Right atrium auricular region (tissue), 2 donors: ENCODE results near the gene DOCK3. TPM values are rescaled to one million over a fixed set of nuclear protein-coding genes. Genes with fewer than 3 reads are reported as not detected.

Experiments used
- DNase-seq: peaks from one replicate; pipeline ENCODE4 v3.0.0-alpha.2; 2019; ENCODE audit warnings: low spot score
- H3K27ac ChIP-seq, 2 donors: fragments of 200-600 bp; sonication (generic); 1 replicate in 1 of 2; 2 replicates in 1 of 2; pipeline ENCODE4 v1.5.1; 2016 to 2019
- H3K27me3 ChIP-seq, 2 donors: fragments of 200-600 bp; sonication (generic); one replicate each; pipeline versions ENCODE4 v1.5.1 to v1.6.0; 2017 to 2019
- H3K36me3 ChIP-seq: fragments of 200-600 bp; sonication (generic); one replicate; pipeline ENCODE4 v1.5.1; 2016
- H3K4me1 ChIP-seq, 2 donors: fragments of 200-600 bp; sonication (generic); one replicate each; pipeline versions ENCODE4 v1.5.1 to v1.6.0; 2017 to 2019
- H3K4me3 ChIP-seq, 2 donors: fragments of 200-600 bp; sonication (generic); 1 replicate in 1 of 2; 2 replicates in 1 of 2; pipeline ENCODE4 v1.5.1; 2017 to 2019; ENCODE audit warnings: mild to moderate bottlenecking in 1 of 2, moderate library complexity in 1 of 2
- H3K9me3 ChIP-seq, 2 donors: fragments of 200-600 bp; sonication (generic); one replicate each; pipeline ENCODE4 v1.5.1; 2019
- total RNA-seq, 2 donors: library from RNA; depleted of rRNA; stranded (reverse); fragments of >200 nt; gene quantifications; one replicate each; pipeline ENCODE4 v1.1.0, GENCODE V29; 2016
- TF ChIP-seq, protein P1 (sequence below), 2 donors: fragments of 200-600 bp; sonication (generic); IDR thresholded peaks; one replicate each; pipeline ENCODE4 v1.5.1; 2019; ENCODE audit warnings: antibody characterized with exemption in 2 of 2

DOCK3 gene
- total RNA-seq, 2 donors from 2014 or later = 2.7 to 4.6 TPM

DNA sequence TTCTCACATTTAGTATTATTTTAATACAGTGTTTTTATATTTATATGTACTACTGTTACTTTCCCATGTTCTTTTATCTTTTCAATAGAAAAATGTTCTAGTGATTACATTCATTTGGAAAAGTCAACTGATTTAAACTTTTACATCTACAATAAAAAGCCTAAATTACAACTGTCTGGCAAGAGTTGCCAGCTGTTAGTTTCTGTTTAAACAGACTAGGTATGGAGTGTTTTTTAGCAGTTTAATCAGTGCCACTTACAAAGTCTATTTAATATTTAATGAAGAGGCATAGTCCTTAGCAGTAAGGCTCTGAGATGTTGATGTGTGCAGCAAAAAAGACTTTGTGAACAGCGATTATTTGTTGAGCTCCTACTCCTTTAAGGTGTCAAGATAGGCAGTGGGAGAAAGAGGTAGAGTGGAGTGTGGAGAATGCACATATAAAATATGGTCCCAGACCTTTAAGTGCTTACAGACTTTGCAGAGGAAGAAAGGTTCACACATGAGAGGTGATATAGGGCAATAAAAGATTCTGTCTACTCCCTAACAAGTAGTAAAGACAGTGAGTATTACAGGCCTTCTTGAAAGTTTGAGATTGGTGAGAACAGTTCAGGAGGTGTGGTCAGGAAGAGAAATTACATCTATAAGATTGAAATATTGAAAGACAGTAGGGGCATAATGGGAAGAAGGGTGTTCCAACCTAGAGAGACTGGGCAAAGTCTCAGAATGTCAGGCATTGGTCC, 320.5 kb downstream of the DOCK3 start:
- TF ChIP-seq, protein P1, sequence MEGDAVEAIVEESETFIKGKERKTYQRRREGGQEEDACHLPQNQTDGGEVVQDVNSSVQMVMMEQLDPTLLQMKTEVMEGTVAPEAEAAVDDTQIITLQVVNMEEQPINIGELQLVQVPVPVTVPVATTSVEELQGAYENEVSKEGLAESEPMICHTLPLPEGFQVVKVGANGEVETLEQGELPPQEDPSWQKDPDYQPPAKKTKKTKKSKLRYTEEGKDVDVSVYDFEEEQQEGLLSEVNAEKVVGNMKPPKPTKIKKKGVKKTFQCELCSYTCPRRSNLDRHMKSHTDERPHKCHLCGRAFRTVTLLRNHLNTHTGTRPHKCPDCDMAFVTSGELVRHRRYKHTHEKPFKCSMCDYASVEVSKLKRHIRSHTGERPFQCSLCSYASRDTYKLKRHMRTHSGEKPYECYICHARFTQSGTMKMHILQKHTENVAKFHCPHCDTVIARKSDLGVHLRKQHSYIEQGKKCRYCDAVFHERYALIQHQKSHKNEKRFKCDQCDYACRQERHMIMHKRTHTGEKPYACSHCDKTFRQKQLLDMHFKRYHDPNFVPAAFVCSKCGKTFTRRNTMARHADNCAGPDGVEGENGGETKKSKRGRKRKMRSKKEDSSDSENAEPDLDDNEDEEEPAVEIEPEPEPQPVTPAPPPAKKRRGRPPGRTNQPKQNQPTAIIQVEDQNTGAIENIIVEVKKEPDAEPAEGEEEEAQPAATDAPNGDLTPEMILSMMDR (IDR thresholded peaks at IDR 0.05) = no peak
- H3K4me1 ChIP-seq = no peaks in the 10 kb centered on the region

DNA sequence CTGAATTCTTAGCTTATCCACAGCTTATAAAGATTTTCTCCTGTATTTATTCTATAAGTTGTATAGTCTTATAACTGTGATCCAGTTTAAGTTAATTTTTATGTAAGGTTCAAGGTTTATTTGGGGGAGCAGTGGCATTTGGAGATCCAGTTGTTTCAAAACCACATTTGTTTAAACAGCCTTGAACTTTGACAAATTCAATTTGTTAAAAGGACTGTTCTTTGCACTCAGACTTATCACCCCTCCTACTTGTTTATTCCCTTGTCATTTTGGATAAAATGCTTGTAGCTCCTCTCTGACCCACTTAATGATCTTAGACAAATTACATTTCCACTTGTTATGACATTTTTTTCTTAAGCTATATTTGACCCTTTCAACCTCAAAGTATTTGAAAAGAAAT, 327.8 kb downstream of the DOCK3 start:
- Histone ChIP-seq H3K9me3 (no peaks in the 10 kb centered on the region), H3K36me3 (no peaks in the 10 kb centered on the region), H3K4me3 (no peak overlapping the region), H3K27ac (no peak overlapping the region), H3K4me1 (no peaks in the 10 kb centered on the region), H3K27me3 (no peaks in the 10 kb centered on the region)
- TF ChIP-seq, protein P1 (IDR thresholded peaks at IDR 0.05) = no peak
- DNase-seq = no peak

More for the DNA sequence above, 320.5 kb downstream of the DOCK3 start:
- H3K27me3 ChIP-seq = no peaks in the 10 kb centered on the region
- peaks cover 0 to 11% of the 10 kb centered on the region in 2 donors for H3K9me3 ChIP-seq
- no peak overlapping the region for H3K27ac ChIP-seq
- DNase-seq = no peak
- no peak overlapping the region for H3K4me3 ChIP-seq
- no peaks in the 10 kb centered on the region for H3K36me3 ChIP-seq

DNA sequence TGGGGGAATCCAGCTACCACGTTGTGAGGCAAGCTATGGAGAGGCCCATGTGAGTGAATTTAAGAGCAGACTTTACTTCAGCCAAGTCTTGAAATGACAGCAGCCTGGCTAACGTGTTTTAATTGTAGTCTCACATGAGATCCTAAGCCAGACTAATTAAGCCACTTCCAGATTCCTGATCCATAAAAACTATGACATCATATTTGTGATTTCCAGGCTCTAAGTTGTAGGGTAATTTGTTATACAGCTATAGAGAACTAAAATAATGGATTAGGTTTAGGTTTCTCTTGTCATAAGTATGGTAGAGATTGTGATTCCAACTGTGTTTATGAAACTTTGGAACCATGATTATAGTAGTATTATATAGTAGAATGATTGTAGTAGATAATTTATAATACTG, 329.5 kb downstream of the DOCK3 start:
- Histone ChIP-seq H3K36me3 (no peaks in the 10 kb centered on the region), H3K27ac (no peak overlapping the region), H3K27me3 (no peaks in the 10 kb centered on the region), H3K4me3 (no peak overlapping the region), H3K4me1 (no peaks in the 10 kb centered on the region), H3K9me3 (no peaks in the 10 kb centered on the region)
- TF ChIP-seq, protein P1 (IDR thresholded peaks at IDR 0.05) = no peak
- DNase-seq = no peak

DNA sequence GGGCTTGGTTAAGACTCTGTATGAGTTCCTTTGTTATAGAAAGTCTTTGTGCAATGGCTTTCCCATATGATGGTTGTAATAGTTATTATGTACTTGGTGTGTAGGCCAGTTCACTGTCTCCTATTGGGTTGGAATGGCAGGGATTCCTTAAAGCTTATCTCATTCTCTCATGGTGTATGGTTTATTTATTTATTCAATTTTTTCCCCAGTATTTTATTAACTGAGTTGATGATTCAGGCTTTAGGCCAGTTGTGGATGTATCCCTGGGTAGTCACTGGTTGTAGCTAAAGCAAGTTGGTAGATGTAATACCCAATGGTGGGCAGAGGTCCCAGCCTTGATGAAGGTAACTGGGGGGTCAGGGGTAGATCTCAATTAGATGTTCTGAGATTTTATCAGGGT, 349.4 kb downstream of the DOCK3 start:
- H3K36me3 ChIP-seq = no peaks in the 10 kb centered on the region
- H3K9me3 ChIP-seq = no peaks in the 10 kb centered on the region
- TF ChIP-seq, protein P1 (IDR thresholded peaks at IDR 0.05) = no peak
- H3K27me3 ChIP-seq = no peaks in the 10 kb centered on the region
- H3K4me1 ChIP-seq = no peaks in the 10 kb centered on the region
- H3K27ac ChIP-seq = no peak overlapping the region
- H3K4me3 ChIP-seq = no peak overlapping the region
- no peak for DNase-seq

DNA sequence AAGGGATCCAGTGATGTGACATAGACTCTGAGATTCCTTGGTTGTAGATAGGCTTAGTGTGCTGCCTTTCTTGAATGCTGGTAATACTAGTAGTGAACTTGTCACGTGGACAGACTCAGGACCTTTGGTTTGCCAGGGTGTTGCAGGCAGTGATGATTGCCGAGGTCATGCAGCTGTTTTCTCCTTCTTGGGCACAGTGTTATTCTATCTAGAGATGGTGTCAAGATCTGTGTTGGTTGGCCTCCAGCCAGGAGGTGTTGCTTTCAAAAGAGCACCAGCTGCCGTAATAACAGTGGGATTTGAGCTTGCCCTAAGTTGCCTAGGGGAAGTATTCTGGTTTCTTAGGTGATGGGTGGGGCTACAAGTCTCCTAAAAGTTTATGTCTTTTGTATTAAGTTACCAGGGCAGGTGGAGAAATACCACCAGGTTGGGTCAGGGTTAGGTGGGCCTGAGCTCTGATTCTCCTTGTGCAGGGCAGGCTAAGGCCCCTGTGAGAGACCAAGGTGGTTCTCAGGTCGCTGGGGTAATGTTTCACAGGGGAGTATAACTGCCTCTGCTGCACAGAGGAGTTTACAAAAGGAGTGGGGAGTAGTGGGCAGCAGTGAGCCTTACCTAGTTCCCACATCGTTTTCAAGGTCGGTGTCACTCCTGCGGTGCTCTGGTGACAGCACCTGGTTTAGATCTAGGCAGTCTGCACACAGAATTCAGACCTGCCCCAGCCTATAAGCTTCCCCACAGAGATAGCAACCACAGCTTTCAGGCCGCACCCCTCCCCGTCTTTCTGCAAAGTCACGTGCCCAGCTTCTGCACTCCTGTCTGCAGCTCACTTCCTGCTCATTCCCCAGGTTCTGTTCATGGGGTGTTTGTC, 350.3 kb downstream of the DOCK3 start:
- H3K27ac ChIP-seq = no peak overlapping the region
- H3K4me3 ChIP-seq = no peak overlapping the region
- no peaks in the 10 kb centered on the region for H3K27me3 ChIP-seq
- DNase-seq = no peak
- H3K9me3 ChIP-seq = no peaks in the 10 kb centered on the region
- no peaks in the 10 kb centered on the region for H3K36me3 ChIP-seq
- TF ChIP-seq, protein P1 (IDR thresholded peaks at IDR 0.05) = no peak
- no peaks in the 10 kb centered on the region for H3K4me1 ChIP-seq
